Measurements from ENCODE around the gene PRR23A. TPM values are rescaled to one million over a fixed set of nuclear protein-coding genes. Genes with fewer than 3 reads are reported as not detected.

The PRR23A gene
- total and polyA plus RNA-seq, 4 donors, result not detected

DNA sequence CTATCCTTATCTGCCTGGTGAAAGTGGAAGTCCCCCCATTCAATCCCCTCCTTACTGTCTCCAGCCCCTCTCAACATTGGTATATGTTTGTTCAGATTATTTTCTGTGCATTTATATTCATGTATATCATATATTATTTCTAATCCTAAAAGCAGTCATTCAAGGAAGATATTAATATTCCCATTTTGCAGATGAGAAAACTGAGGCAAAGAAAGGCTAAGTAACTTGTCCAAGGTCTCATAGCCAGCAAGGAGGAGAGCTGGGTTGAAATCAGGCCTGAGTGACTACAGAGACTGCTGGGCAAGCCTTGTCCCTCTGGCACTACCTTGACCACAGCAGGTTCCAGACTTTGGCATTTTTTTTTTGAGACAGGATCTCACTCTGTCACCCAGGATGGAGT lies 30.0 kb downstream of the PRR23A start:
- Histone ChIP-seq H3K4me3 (ENCODE audit: low read depth in 1 of 3, low read length in 3 of 3) (no peak overlapping the region), H3K27ac (ENCODE audit: low read depth in 1 of 2, low read length in 2 of 2) (no peak overlapping the region), H3K27me3 (ENCODE audit: control insufficient read depth in 4 of 4, insufficient read depth in 4 of 4, low read length in 3 of 4) (peaks cover 0 to 2% (median 0%) of the 10 kb centered on the region in 4 donors)

DNA sequence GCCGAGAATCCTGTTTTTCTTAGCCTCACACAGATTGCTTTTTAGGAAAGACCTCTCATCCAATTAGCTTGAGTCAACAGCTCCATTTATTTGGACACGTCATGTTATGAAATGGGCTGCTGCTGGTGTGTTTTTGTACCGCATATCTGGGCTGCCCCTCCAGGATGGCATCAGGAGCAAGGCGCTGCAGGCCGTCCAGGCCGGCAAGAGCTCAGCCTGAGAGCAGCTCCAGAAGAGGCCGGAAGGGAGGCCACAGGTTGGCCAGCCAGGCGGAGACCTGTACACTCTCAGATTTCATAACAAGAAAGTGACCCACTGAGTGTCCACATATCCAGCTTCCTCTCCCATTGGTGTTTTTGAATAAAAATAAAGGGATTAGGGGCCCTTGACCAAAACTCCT lies 30.7 kb downstream of the PRR23A start:
- H3K27ac ChIP-seq (ENCODE audit: low read depth in 1 of 2, low read length in 2 of 2), result no peak overlapping the region
- no peak overlapping the region for H3K9ac ChIP-seq (ENCODE audit: low read depth in 1 of 2, low read length in 2 of 2)
- H3K36me3 ChIP-seq (ENCODE audit: control insufficient read depth in 4 of 4, insufficient read depth in 3 of 4, low read depth in 1 of 4, low read length in 3 of 4), result no peaks in the 10 kb centered on the region
- H3K9me3 ChIP-seq (ENCODE audit: control insufficient read depth in 4 of 4, low read length in 3 of 4), result no peaks in the 10 kb centered on the region
- H3K4me3 ChIP-seq (ENCODE audit: low read depth in 1 of 3, low read length in 3 of 3), result no peak overlapping the region
- peaks cover 0 to 3% (median 1%) of the 10 kb centered on the region in 4 donors for H3K4me1 ChIP-seq (ENCODE audit: control insufficient read depth in 4 of 4, insufficient read depth in 4 of 4, low read length in 3 of 4)
- TF ChIP-seq JUND (IDR thresholded peaks at IDR 0.05) (no peak), SP1 (IDR thresholded peaks at IDR 0.05) (no peak), FOXA1 (IDR thresholded peaks at IDR 0.05) (no peak), YY1 (IDR thresholded peaks at IDR 0.05) (no peak), NR2F2 (IDR thresholded peaks at IDR 0.05) (no peak), GABPA (IDR thresholded peaks at IDR 0.05 in 1 of 2, conservative IDR thresholded peaks at IDR 0.05 in 1 of 2) (no peak), TAF1 (conservative IDR thresholded peaks at IDR 0.05) (no peak)
- TF ChIP-seq, protein P1, sequence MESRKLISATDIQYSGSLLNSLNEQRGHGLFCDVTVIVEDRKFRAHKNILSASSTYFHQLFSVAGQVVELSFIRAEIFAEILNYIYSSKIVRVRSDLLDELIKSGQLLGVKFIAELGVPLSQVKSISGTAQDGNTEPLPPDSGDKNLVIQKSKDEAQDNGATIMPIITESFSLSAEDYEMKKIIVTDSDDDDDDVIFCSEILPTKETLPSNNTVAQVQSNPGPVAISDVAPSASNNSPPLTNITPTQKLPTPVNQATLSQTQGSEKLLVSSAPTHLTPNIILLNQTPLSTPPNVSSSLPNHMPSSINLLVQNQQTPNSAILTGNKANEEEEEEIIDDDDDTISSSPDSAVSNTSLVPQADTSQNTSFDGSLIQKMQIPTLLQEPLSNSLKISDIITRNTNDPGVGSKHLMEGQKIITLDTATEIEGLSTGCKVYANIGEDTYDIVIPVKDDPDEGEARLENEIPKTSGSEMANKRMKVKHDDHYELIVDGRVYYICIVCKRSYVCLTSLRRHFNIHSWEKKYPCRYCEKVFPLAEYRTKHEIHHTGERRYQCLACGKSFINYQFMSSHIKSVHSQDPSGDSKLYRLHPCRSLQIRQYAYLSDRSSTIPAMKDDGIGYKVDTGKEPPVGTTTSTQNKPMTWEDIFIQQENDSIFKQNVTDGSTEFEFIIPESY (IDR thresholded peaks at IDR 0.05), result no peak
- TF ChIP-seq, protein P2, sequence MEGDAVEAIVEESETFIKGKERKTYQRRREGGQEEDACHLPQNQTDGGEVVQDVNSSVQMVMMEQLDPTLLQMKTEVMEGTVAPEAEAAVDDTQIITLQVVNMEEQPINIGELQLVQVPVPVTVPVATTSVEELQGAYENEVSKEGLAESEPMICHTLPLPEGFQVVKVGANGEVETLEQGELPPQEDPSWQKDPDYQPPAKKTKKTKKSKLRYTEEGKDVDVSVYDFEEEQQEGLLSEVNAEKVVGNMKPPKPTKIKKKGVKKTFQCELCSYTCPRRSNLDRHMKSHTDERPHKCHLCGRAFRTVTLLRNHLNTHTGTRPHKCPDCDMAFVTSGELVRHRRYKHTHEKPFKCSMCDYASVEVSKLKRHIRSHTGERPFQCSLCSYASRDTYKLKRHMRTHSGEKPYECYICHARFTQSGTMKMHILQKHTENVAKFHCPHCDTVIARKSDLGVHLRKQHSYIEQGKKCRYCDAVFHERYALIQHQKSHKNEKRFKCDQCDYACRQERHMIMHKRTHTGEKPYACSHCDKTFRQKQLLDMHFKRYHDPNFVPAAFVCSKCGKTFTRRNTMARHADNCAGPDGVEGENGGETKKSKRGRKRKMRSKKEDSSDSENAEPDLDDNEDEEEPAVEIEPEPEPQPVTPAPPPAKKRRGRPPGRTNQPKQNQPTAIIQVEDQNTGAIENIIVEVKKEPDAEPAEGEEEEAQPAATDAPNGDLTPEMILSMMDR (IDR thresholded peaks at IDR 0.05; ENCODE audit: low read depth, low read length, missing input control), result no peak
- TF ChIP-seq, protein P3, sequence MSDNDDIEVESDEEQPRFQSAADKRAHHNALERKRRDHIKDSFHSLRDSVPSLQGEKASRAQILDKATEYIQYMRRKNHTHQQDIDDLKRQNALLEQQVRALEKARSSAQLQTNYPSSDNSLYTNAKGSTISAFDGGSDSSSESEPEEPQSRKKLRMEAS (IDR thresholded peaks at IDR 0.05), result no peak
- TF ChIP-seq, protein P4, sequence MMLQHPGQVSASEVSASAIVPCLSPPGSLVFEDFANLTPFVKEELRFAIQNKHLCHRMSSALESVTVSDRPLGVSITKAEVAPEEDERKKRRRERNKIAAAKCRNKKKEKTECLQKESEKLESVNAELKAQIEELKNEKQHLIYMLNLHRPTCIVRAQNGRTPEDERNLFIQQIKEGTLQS (IDR thresholded peaks at IDR 0.05), result no peak
- H3K27me3 ChIP-seq (ENCODE audit: control insufficient read depth in 4 of 4, insufficient read depth in 4 of 4, low read length in 3 of 4), result peaks cover 0 to 2% (median 0%) of the 10 kb centered on the region in 4 donors
- no peak for DNase-seq (ENCODE audit: low spot score)
- 94% methylated on average over 8 of the region's 8 CpGs for WGBS

More for the DNA sequence above, 30.0 kb downstream of the PRR23A start:
- no peaks in the 10 kb centered on the region for H3K9me3 ChIP-seq (ENCODE audit: control insufficient read depth in 4 of 4, low read length in 3 of 4)
- H3K9ac ChIP-seq (ENCODE audit: low read depth in 1 of 2, low read length in 2 of 2), result no peak overlapping the region
- TF ChIP-seq, protein P5, sequence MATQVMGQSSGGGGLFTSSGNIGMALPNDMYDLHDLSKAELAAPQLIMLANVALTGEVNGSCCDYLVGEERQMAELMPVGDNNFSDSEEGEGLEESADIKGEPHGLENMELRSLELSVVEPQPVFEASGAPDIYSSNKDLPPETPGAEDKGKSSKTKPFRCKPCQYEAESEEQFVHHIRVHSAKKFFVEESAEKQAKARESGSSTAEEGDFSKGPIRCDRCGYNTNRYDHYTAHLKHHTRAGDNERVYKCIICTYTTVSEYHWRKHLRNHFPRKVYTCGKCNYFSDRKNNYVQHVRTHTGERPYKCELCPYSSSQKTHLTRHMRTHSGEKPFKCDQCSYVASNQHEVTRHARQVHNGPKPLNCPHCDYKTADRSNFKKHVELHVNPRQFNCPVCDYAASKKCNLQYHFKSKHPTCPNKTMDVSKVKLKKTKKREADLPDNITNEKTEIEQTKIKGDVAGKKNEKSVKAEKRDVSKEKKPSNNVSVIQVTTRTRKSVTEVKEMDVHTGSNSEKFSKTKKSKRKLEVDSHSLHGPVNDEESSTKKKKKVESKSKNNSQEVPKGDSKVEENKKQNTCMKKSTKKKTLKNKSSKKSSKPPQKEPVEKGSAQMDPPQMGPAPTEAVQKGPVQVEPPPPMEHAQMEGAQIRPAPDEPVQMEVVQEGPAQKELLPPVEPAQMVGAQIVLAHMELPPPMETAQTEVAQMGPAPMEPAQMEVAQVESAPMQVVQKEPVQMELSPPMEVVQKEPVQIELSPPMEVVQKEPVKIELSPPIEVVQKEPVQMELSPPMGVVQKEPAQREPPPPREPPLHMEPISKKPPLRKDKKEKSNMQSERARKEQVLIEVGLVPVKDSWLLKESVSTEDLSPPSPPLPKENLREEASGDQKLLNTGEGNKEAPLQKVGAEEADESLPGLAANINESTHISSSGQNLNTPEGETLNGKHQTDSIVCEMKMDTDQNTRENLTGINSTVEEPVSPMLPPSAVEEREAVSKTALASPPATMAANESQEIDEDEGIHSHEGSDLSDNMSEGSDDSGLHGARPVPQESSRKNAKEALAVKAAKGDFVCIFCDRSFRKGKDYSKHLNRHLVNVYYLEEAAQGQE (IDR thresholded peaks at IDR 0.05), result no peak
- TF ChIP-seq JUND (IDR thresholded peaks at IDR 0.05) (no peak), HNF4A (conservative IDR thresholded peaks at IDR 0.05) (no peak), EGR1 (IDR thresholded peaks at IDR 0.05; ENCODE audit: low read depth in 2 of 2) (no peak), SP1 (IDR thresholded peaks at IDR 0.05) (no peak), RAD21 (IDR thresholded peaks at IDR 0.05) (no peak), FOXA1 (IDR thresholded peaks at IDR 0.05) (no peak)
- TF ChIP-seq, protein P4 (IDR thresholded peaks at IDR 0.05), result no peak
- no peak for DNase-seq (ENCODE audit: low spot score)
- no peaks in the 10 kb centered on the region for H3K36me3 ChIP-seq (ENCODE audit: control insufficient read depth in 4 of 4, insufficient read depth in 3 of 4, low read depth in 1 of 4, low read length in 3 of 4)
- peaks cover 0 to 3% (median 1%) of the 10 kb centered on the region in 4 donors for H3K4me1 ChIP-seq (ENCODE audit: control insufficient read depth in 4 of 4, insufficient read depth in 4 of 4, low read length in 3 of 4)

All from liver (tissue), 9 donors.